GM12878 (cell line): ENCODE measurements around the gene SLC50A1. TPM values are rescaled to one million over a fixed set of nuclear protein-coding genes. Genes with fewer than 3 reads are reported as not detected.
"Not testable (repeated sequence)": the region's sequence is repeated elsewhere in the genome, so short reads cannot be mapped to it uniquely, and the experiment has no call there.

Experiments
- ATAC-seq: fragments of 200-7000 bp; cut with Tn5 transposase; 3 replicates; pipeline ENCODE4 v1.9.1; 2020; ENCODE audit warnings: mild to moderate bottlenecking, moderate library complexity
- BruUV-seq: library from RNA; stranded (reverse); fragments of 400-500 nt; replicated peaks from 2 replicates; lab custom pipeline; 2021; lab: Mats Ljungman, UMichigan
- CTCF ChIA-PET: fragments of 300-600 bp; sonication (Branson Sonifier 250); formaldehyde crosslinking; extraction: SDS; loops from one replicate; lab custom pipeline; 2021; ENCODE audit warnings: inconsistent platforms; lab: Yijun Ruan, JAX
- POLR2A ChIA-PET: fragments of 350-600 bp; formaldehyde crosslinking; extraction: SDS; loops from one replicate; lab custom pipeline; 2021; ENCODE audit warnings: inconsistent platforms; lab: Charles Lee
- RAD21 ChIA-PET: fragments of 300-600 bp; sonication (Branson Sonifier 250); formaldehyde crosslinking; loops from one replicate; lab custom pipeline; 2023; ENCODE audit warnings: antibody characterized with exemption; ENCODE audit not compliant: unreplicated experiment; lab: Charles Lee
- SMC1A ChIA-PET: fragments of 300-600 bp; sonication (Branson Sonifier 250); formaldehyde crosslinking; loops from one replicate; lab custom pipeline; 2023; ENCODE audit not compliant: unreplicated experiment, uncharacterized antibody; lab: Charles Lee
- DNase-seq: peaks from one replicate; pipeline ENCODE4 v3.0.0-alpha.2; 2011; ENCODE audit warnings: low read depth, low spot score
- FAIRE-seq: peaks from 3 replicates; lab custom pipeline; 2011; peaks lifted over from hg19 to GRCh38; lab: Jason Lieb, UNC
- H2AFZ ChIP-seq: 2 replicates; pipeline ENCODE4 v1.6.0; 2011; ENCODE audit warnings: low read depth, low read length, control low read depth; ENCODE audit not compliant: control insufficient read depth
- H3K27ac ChIP-seq: 2 replicates; pipeline ENCODE4 v1.5.1; 2011; ENCODE audit warnings: control low read depth; ENCODE audit not compliant: control insufficient read depth, insufficient read depth
- H3K27me3 ChIP-seq, 2 experiments: replicated peaks in 1 of 2; 2 replicates each; pipeline versions ENCODE4 v1.6.0 to v1.6.1; 2011; ENCODE audit warnings: low read length in 1 of 2; ENCODE audit not compliant: control insufficient read depth in 2 of 2, insufficient read depth in 2 of 2
- H3K36me3 ChIP-seq, 2 experiments: 2 replicates each; pipeline ENCODE4 v1.5.1; 2011; ENCODE audit warnings: low read length in 1 of 2; ENCODE audit not compliant: control insufficient read depth in 2 of 2, insufficient read depth in 2 of 2
- H3K4me1 ChIP-seq: 2 replicates; pipeline ENCODE4 v1.6.1; 2011; ENCODE audit warnings: mild to moderate bottlenecking, low read length, moderate library complexity, mixed read lengths; ENCODE audit not compliant: control insufficient read depth, insufficient read depth
- H3K4me2 ChIP-seq: 2 replicates; pipeline ENCODE4 v1.6.0; 2011; ENCODE audit warnings: control low read depth; ENCODE audit not compliant: control insufficient read depth, insufficient read depth
- H3K4me3 ChIP-seq: fragments of 200-600 bp; sonication (generic); 2 replicates; pipeline ENCODE4 v1.5.1; 2016
- H3K79me2 ChIP-seq: 2 replicates; pipeline ENCODE4 v1.6.0; 2011; ENCODE audit warnings: low read length; ENCODE audit not compliant: control insufficient read depth, insufficient read depth
- H3K9ac ChIP-seq: 2 replicates; pipeline ENCODE4 v1.8.0; 2011; ENCODE audit warnings: low read length, control low read depth, mixed read lengths; ENCODE audit not compliant: control insufficient read depth, insufficient read depth
- H3K9me3 ChIP-seq: replicated peaks from 3 replicates; pipeline ENCODE4 v1.5.1; 2011; ENCODE audit warnings: mild to moderate bottlenecking, low read length; ENCODE audit not compliant: control insufficient read depth, insufficient read depth
- H4K20me1 ChIP-seq: 2 replicates; pipeline ENCODE4 v1.6.0; 2011; ENCODE audit not compliant: control insufficient read depth, insufficient read depth
- BACH1 ChIP-seq: fragments of 450-650 bp; IDR thresholded peaks from 2 replicates; pipeline ENCODE4 v1.6.1; 2017; ENCODE audit warnings: mild to moderate bottlenecking, borderline replicate concordance
- GATAD2B ChIP-seq: fragments of 450-650 bp; conservative IDR thresholded peaks from 2 replicates; pipeline ENCODE4 v1.6.1; 2017; ENCODE audit warnings: low read depth, mild to moderate bottlenecking, moderate library complexity
- KAT2A ChIP-seq: conservative IDR thresholded peaks from 2 replicates; pipeline ENCODE4 v1.6.1; 2011; ENCODE audit warnings: low read depth, low read length; ENCODE audit not compliant: control insufficient read depth
- LARP7 ChIP-seq: fragments of 450-650 bp; IDR thresholded peaks from 2 replicates; pipeline ENCODE4 v1.6.1; 2017; ENCODE audit warnings: mild to moderate bottlenecking
- MXI1 ChIP-seq: fragments of 150-350 bp; IDR thresholded peaks from 2 replicates; pipeline ENCODE4 v1.6.1; 2011; ENCODE audit warnings: low read depth, mild to moderate bottlenecking, inconsistent platforms, low read length, improper control_type of control experiment
- NRF1 ChIP-seq: conservative IDR thresholded peaks from 2 replicates; pipeline ENCODE4 v1.6.1; 2011; ENCODE audit warnings: mild to moderate bottlenecking, low read depth, low read length, improper control_type of control experiment
- RAD51 ChIP-seq: fragments of 450-650 bp; IDR thresholded peaks from 2 replicates; pipeline ENCODE4 v1.6.1; 2016; ENCODE audit warnings: moderate library complexity, mild to moderate bottlenecking, inconsistent platforms
- WGBS: methylation state at CpG from one replicate; pipeline ENCODE4 v1.1.6; 2016; ENCODE audit warnings: low lambda C conversion rate; ENCODE audit not compliant: insufficient replicate concordance, insufficient coverage; ENCODE audit errors: missing lambda C conversion rate; 5-methylcytosine and 5-hydroxymethylcytosine counted together
- in situ Hi-C: fragments of 300-500 bp; cut with MboI; formaldehyde crosslinking; loops from 9 replicates; pipeline ENCODE4 v1.14.3; 2018; ENCODE audit warnings: mixed read lengths
- intact Hi-C: fragments of 100-400 bp; cut with micrococcal nuclease; formaldehyde crosslinking; loops from one replicate; pipeline ENCODE4 v1.14.2; 2022; ENCODE audit not compliant: unreplicated experiment
- polyA plus RNA-seq, 11 experiments: library from polyadenylated mRNA; depleted of rRNA in 4 of 11; unstranded in 6 of 11; stranded (reverse) in 5 of 11; fragments of >200 nt; fragmentation: Nextera tagmentation in 4 of 11; fragmentation: Illumina TruSeq in 1 of 11; extraction: Ambion mirVana in 4 of 11; extraction: Trizol in 1 of 11; gene quantifications; 1 replicate in 1 of 11; 2 replicates in 10 of 11; pipeline versions ENCODE4 v1.2.1 to v1.2.3, GENCODE V29; 2011 to 2016; ENCODE audit warnings: inconsistent platforms in 2 of 11, missing spikeins in 2 of 11, low read depth in 1 of 11
- total RNA-seq, 4 experiments: library from RNA; depleted of rRNA in 3 of 4; stranded (reverse); fragments of >200 nt in 3 of 4; fragmentation: Illumina TruSeq in 1 of 4; extraction: Trizol in 1 of 4; gene quantifications; 2 replicates each; pipeline versions ENCODE4 v1.2.1 to v1.2.3, GENCODE V29; 2013 to 2021
- TF ChIP-seq, protein P1 (sequence below): IDR thresholded peaks from 2 replicates; pipeline ENCODE4 v1.6.1; 2011; ENCODE audit warnings: borderline replicate concordance, low read depth, mild to moderate bottlenecking, moderate library complexity, mixed read lengths, low read length; ENCODE audit not compliant: insufficient read depth; ENCODE audit errors: extremely low read length

Gene SLC50A1
- total and polyA plus RNA-seq, 10 of the 15 experiments (the other 5 are each of a cell fraction or from before 2014, with no cell fraction given), result 32.5 to 85.6 (median 54.0) TPM

- no peak for FAIRE-seq
- H3K4me3 ChIP-seq, result no peak overlapping the region
- no peak for TF ChIP-seq NRF1
- no peak for TF ChIP-seq KAT2A
- no peak for TF ChIP-seq RAD51
- no peak for TF ChIP-seq GATAD2B
- no peak for TF ChIP-seq MXI1
- TF ChIP-seq BACH1, result no peak
- TF ChIP-seq, protein P1, sequence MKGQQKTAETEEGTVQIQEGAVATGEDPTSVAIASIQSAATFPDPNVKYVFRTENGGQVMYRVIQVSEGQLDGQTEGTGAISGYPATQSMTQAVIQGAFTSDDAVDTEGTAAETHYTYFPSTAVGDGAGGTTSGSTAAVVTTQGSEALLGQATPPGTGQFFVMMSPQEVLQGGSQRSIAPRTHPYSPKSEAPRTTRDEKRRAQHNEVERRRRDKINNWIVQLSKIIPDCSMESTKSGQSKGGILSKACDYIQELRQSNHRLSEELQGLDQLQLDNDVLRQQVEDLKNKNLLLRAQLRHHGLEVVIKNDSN, result no peak
- TF ChIP-seq LARP7, result no peak
- TF ChIP-seq, all 136 proteins: peak for 0
- Histone ChIP-seq H3K27ac (no peak overlapping the region), H2AFZ (no peak overlapping the region), H3K9ac (no peak overlapping the region), H3K27me3 (no peaks in the 10 kb centered on the region), H3K4me1 (no peaks in the 10 kb centered on the region), H3K4me2 (no peak overlapping the region), H3K79me2 (no peaks in the 10 kb centered on the region), H3K36me3 (no peaks in the 10 kb centered on the region), H4K20me1 (no peaks in the 10 kb centered on the region), H3K9me3 (no peaks in the 10 kb centered on the region)
- intact Hi-C loops (no loop called here), in situ Hi-C loops (no loop called here)
- RAD21 ChIA-PET, result no interaction called here
- CTCF ChIA-PET, result no interaction called here
- no TSS peak for BruUV-seq
- ATAC-seq, result no peak
- POLR2A ChIA-PET, result interaction anchor here (0.6 to 0.7 kb wide), 2 partner anchors 28 to 342 kb away, joined by 3 to 4 read pairs; no protein-coding TSS in a partner anchor
- 48% methylated on average over 8 of the region's 8 CpGs for WGBS
- DNase-seq, result no peak
- SMC1A ChIA-PET, result no interaction called here
Observed at GRCh38 chr1:155160128-155160527, 24.5 kb downstream of the SLC50A1 start.

GRCh38 chr1:155162631-155163030 is 27.0 kb downstream of the SLC50A1 start:
- H3K4me1 ChIP-seq, ATAC-seq, H3K36me3 ChIP-seq, RAD21 ChIA-PET, FAIRE-seq, DNase-seq, BruUV-seq, H3K27ac ChIP-seq, intact Hi-C loops, H3K79me2 ChIP-seq, H3K27me3 ChIP-seq, H4K20me1 ChIP-seq, SMC1A ChIA-PET, H3K9me3 ChIP-seq, H3K4me3 ChIP-seq, H2AFZ ChIP-seq, H3K4me2 ChIP-seq, H3K9ac ChIP-seq, in situ Hi-C loops: not testable (repeated sequence)
- ChIA-PET CTCF (interaction anchor here (0.9 to 1.1 kb wide), 3 partner anchors 10 to 71 kb away, joined by 3 to 6 read pairs (median 5); partner anchors contain the start of gene KRTCAP2), POLR2A (interaction anchor here (0.7 kb wide), 2 partner anchors 11 to 1428 kb away, joined by 5 to 8 read pairs; no protein-coding TSS in a partner anchor)
- 84% methylated on average over 6 of the region's 6 CpGs for WGBS

- H3K9ac ChIP-seq, ATAC-seq, in situ Hi-C loops, H3K36me3 ChIP-seq, H4K20me1 ChIP-seq, DNase-seq, H3K27ac ChIP-seq, intact Hi-C loops, H3K4me2 ChIP-seq, H3K4me3 ChIP-seq, H3K27me3 ChIP-seq, BruUV-seq, H2AFZ ChIP-seq, RAD21 ChIA-PET, H3K4me1 ChIP-seq, H3K9me3 ChIP-seq, H3K79me2 ChIP-seq, FAIRE-seq: not testable (repeated sequence)
- ChIA-PET SMC1A (interaction anchor here (0.7 kb wide), 1 partner anchor 435 kb away, joined by 3 read pairs; no protein-coding TSS in a partner anchor), CTCF (interaction anchor here (1.4 to 12.1 kb wide), 3 partner anchors 9 to 73 kb away, joined by 6 to 284 read pairs (median 89); partner anchors contain the start of gene KRTCAP2), POLR2A (interaction anchor here (0.6 kb wide), 1 partner anchor 473 kb away, joined by 3 read pairs; no protein-coding TSS in a partner anchor)
- WGBS, result 84% methylated on average over 4 of the region's 4 CpGs
Observed at GRCh38 chr1:155163785-155164184, 28.1 kb downstream of the SLC50A1 start.
